Esophagus (tissue), 2 donors: ENCODE measurements around the gene ALDH3B2. TPM values are rescaled to one million over a fixed set of nuclear protein-coding genes. Genes with fewer than 3 reads are reported as not detected.
A peak's percentile ranks its signal among the peaks of the same experiment; 100 is the strongest.
"Not testable (repeated sequence)": the region's sequence is repeated elsewhere in the genome, so short reads cannot be mapped to it uniquely, and the experiment has no call there.

ENCODE experiments used
- H3K27ac ChIP-seq, 2 donors: one replicate each; pipeline ENCODE4 v1.5.1; 2013; ENCODE audit warnings: low read depth in 2 of 2, mild to moderate bottlenecking in 2 of 2, inconsistent platforms in 1 of 2, low read length in 1 of 2, moderate library complexity in 1 of 2
- H3K27me3 ChIP-seq, 2 donors: one replicate each; pipeline ENCODE4 v1.6.1; 2013; ENCODE audit warnings: low read length in 2 of 2, control low read depth in 1 of 2, mild to moderate bottlenecking in 1 of 2; ENCODE audit not compliant: insufficient read depth in 2 of 2, control insufficient read depth in 1 of 2
- H3K36me3 ChIP-seq, 2 donors: one replicate each; pipeline ENCODE4 v1.6.1; 2013; ENCODE audit warnings: low read length in 1 of 2; ENCODE audit not compliant: control insufficient read depth in 2 of 2, insufficient read depth in 2 of 2
- H3K4me1 ChIP-seq, 2 donors: one replicate each; pipeline ENCODE4 v1.6.1; 2013; ENCODE audit warnings: low read length in 1 of 2; ENCODE audit not compliant: control insufficient read depth in 2 of 2, insufficient read depth in 2 of 2
- H3K4me3 ChIP-seq, 2 donors: one replicate each; pipeline ENCODE4 v1.5.1; 2013; ENCODE audit warnings: low read length in 2 of 2, mild to moderate bottlenecking in 2 of 2, low read depth in 1 of 2, moderate library complexity in 1 of 2
- H3K9me3 ChIP-seq, 2 donors: one replicate each; pipeline ENCODE4 v1.6.1; 2013; ENCODE audit warnings: mild to moderate bottlenecking in 2 of 2, low read depth in 1 of 2, low read length in 1 of 2, moderate library complexity in 1 of 2; ENCODE audit not compliant: control insufficient read depth in 2 of 2, insufficient read depth in 1 of 2
- WGBS, 2 donors: extraction: QIAGEN DNeasy Blood & Tissue Kit; methylation state at CpG; one replicate each; pipeline ENCODE4 v1.1.7; 2013; 5-methylcytosine and 5-hydroxymethylcytosine counted together
- polyA plus RNA-seq, 2 donors: library from polyadenylated mRNA; stranded (reverse); fragments of 200-250 nt; gene quantifications; one replicate each; pipeline ENCODE4 v1.2.3, GENCODE V29; 2013
- donor health status: healthy with polysubstance abuse.
- donor health status: Bipolar disorder and iron deficiency.

ALDH3B2 gene
- polyA plus RNA-seq, 2 donors, result 62.8 to 120 TPM

- H3K36me3 ChIP-seq, result no peaks in the 10 kb centered on the region
- H3K27ac ChIP-seq, result no peak overlapping the region
- no peaks in the 10 kb centered on the region for H3K27me3 ChIP-seq
- no peaks in the 10 kb centered on the region for H3K9me3 ChIP-seq
- H3K4me1 ChIP-seq, result no peaks in the 10 kb centered on the region
- H3K4me3 ChIP-seq, result no peak overlapping the region
- 75 to 82% methylated on average over 4 of the region's 4 CpGs for WGBS, 2 donors
Measured at GRCh38 chr11:67689178-67689577, 14.8 kb upstream of the ALDH3B2 start.

GRCh38 chr11:67687986-67688385 lies 13.6 kb upstream of the ALDH3B2 start:
- no peak overlapping the region for H3K4me3 ChIP-seq
- H3K4me1 ChIP-seq, result no peaks in the 10 kb centered on the region
- H3K27me3 ChIP-seq, result no peaks in the 10 kb centered on the region
- WGBS, 2 donors, result 78 to 96% methylated on average over 2 of the region's 2 CpGs
- no peak overlapping the region for H3K27ac ChIP-seq
- no peaks in the 10 kb centered on the region for H3K9me3 ChIP-seq
- no peaks in the 10 kb centered on the region for H3K36me3 ChIP-seq

DNA sequence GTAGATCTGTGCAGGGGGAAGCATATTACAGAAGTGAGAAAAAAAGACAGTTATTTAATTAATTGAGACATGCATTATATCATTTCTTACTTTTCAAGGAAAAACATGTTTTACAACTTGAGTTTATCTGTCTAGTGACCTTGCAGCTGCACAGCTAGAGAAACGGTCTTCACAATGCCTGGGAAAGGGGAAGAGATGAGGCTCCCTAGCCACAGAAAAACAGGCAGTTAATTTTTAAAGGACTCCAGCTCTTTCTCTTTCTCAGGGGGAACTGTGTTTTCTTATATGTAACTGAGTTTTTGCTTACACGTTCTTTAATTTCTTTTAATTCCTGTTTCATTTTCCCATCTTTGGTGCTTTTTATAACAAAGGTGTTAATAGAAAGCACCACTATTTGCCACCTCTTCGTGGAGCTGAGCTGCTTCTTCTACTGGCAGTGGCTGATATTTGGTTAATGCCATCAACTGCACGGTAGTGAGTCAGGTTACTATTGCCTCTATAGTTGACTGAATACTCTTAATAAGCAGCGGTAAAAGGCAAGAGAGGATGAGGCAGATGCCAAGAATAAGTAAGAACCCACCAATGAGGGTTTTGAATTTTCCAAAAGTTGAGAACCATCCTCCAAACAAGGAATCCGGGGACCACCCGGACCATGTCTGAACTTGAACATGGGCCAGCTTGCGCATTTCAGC lies 11.4 kb upstream of the ALDH3B2 start:
- not testable (repeated sequence) for H3K4me1 ChIP-seq, H3K4me3 ChIP-seq, H3K27ac ChIP-seq, H3K27me3 ChIP-seq, H3K9me3 ChIP-seq, H3K36me3 ChIP-seq
- 47 to 61% methylated on average over 8 of the region's 8 CpGs for WGBS, 2 donors

GRCh38 chr11:67682126-67683034 lies 8.0 kb upstream of the ALDH3B2 start:
- H3K9me3 ChIP-seq, H3K27me3 ChIP-seq, H3K36me3 ChIP-seq, H3K4me3 ChIP-seq, H3K4me1 ChIP-seq: not testable (repeated sequence)
- 59 to 64% methylated on average over 14 of the region's 14 CpGs for WGBS, 2 donors
- peak overlapping the region in 1 of 2 donors; percentile 86 for H3K27ac ChIP-seq

GRCh38 chr11:67680696-67681470 lies 6.5 kb upstream of the ALDH3B2 start:
- peaks cover 0 to 2% of the 10 kb centered on the region in 2 donors for H3K4me1 ChIP-seq
- 70 to 81% methylated on average over 3 of the region's 3 CpGs for WGBS, 2 donors

DNA sequence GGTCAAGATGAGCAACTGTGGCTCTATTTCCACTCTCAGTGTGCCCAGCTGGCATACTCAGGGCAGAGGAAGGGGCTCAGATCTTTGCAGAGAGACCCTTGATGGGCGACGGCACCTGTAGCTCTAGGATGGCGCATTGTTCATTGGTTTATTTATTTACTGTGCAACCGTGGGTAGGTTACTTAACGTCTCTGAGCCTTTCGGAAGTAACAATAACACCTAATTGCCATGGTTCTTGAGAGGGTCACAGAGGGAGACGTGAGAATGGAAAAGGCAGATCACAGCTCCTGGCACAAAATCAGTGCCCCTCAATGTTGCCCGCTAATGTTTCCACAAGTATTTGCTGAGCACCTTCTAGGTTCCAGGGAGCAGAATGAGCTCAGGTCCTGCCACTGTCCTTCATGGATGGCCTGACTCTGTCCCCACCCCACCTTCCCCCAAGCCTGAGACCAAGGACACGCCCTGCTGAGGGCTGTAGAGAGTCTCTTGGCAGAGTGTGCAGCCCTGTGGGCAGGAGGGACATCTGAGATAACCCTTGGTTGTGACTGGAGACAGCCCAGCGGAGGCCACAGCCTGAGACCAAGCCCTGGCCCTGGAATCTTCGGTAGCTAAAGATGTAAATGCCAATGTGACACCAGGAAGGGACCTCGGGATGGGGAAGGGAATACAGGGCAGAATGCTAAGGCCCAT lies 780 bp upstream of the ALDH3B2 start:
- Histone ChIP-seq H3K4me3 (no peak overlapping the region), H3K27me3 (no peaks in the 10 kb centered on the region), H3K27ac (peak overlapping the region; percentile 58 to 92), H3K9me3 (no peaks in the 10 kb centered on the region), H3K36me3 (peaks cover 0 to 5% of the 10 kb centered on the region in 2 donors), H3K4me1 (peaks cover 0 to 19% of the 10 kb centered on the region in 2 donors)
- 77% methylated on average over 12 of the region's 12 CpGs for WGBS, 2 donors

More at GRCh38 chr11:67680696-67681470, 6.5 kb upstream of the ALDH3B2 start:
- H3K27ac ChIP-seq, result peak overlapping the region in 1 of 2 donors; percentile 40
- H3K36me3 ChIP-seq, result no peaks in the 10 kb centered on the region
- H3K27me3 ChIP-seq, result no peaks in the 10 kb centered on the region
- no peak overlapping the region for H3K4me3 ChIP-seq
- H3K9me3 ChIP-seq, result no peaks in the 10 kb centered on the region

- Histone ChIP-seq H3K4me1 (peaks cover 0 to 19% of the 10 kb centered on the region in 2 donors), H3K4me3 (peak overlapping the region; percentile 60 to 67), H3K27me3 (no peaks in the 10 kb centered on the region), H3K36me3 (peaks cover 0 to 10% of the 10 kb centered on the region in 2 donors), H3K9me3 (no peaks in the 10 kb centered on the region), H3K27ac (peak overlapping the region; percentile 77 to 89)
- 51 to 63% methylated on average over 8 of the region's 8 CpGs for WGBS, 2 donors
Measured at GRCh38 chr11:67673902-67674301, 521 bp downstream of the ALDH3B2 start.

- peak overlapping the region; percentile 60 to 67 for H3K4me3 ChIP-seq
- H3K27me3 ChIP-seq, result no peaks in the 10 kb centered on the region
- peak overlapping the region in 1 of 2 donors; percentile 53 for H3K27ac ChIP-seq
- H3K36me3 ChIP-seq, result peaks cover 0 to 10% of the 10 kb centered on the region in 2 donors
- no peaks in the 10 kb centered on the region for H3K9me3 ChIP-seq
- H3K4me1 ChIP-seq, result peaks cover 0 to 19% of the 10 kb centered on the region in 2 donors
- 78% methylated on average over 7 of the region's 7 CpGs for WGBS, 2 donors
Measured at GRCh38 chr11:67673358-67673757, 1.1 kb downstream of the ALDH3B2 start.

GRCh38 chr11:67671211-67671520 lies 3.3 kb downstream of the ALDH3B2 start:
- peaks cover 0 to 23% of the 10 kb centered on the region in 2 donors for H3K4me1 ChIP-seq
- WGBS, 2 donors, result 62 to 65% methylated on average over 8 of the region's 8 CpGs
- no peak overlapping the region for H3K27ac ChIP-seq
- no peak overlapping the region for H3K4me3 ChIP-seq
- peaks cover 0 to 10% of the 10 kb centered on the region in 2 donors for H3K36me3 ChIP-seq
- H3K27me3 ChIP-seq, result no peaks in the 10 kb centered on the region
- H3K9me3 ChIP-seq, result no peaks in the 10 kb centered on the region
